HepG2 (cell line): ENCODE measurements around the gene ZNF341. TPM values are rescaled to one million over a fixed set of nuclear protein-coding genes. Genes with fewer than 3 reads are reported as not detected.
A peak's percentile ranks its signal among the peaks of the same experiment; 100 is the strongest.

Experiments
- ARNTL ChIP-seq: sonication (generic); formaldehyde crosslinking; IDR thresholded peaks from 2 replicates; pipeline ENCODE4 v1.4.0; 2020; ENCODE audit warnings: mild to moderate bottlenecking, missing genetic modification reagents
- ATF7 ChIP-seq, 2 experiments: fragments of 450-650 bp in 1 of 2; sonication (generic) in 1 of 2; formaldehyde crosslinking in 1 of 2; IDR thresholded peaks; 2 replicates each; pipeline versions ENCODE4 v1.4.0 to v1.6.1; 2016 to 2020; ENCODE audit warnings: antibody characterized with exemption in 1 of 2, mild to moderate bottlenecking in 1 of 2, missing genetic modification reagents in 1 of 2
- DPF2 ChIP-seq: sonication (generic); formaldehyde crosslinking; IDR thresholded peaks from 2 replicates; pipeline ENCODE4 v1.4.0; 2020; ENCODE audit warnings: mild to moderate bottlenecking, low read depth, missing genetic modification reagents, borderline replicate concordance
- HINFP ChIP-seq: sonication (generic); formaldehyde crosslinking; IDR thresholded peaks from 2 replicates; pipeline ENCODE4 v1.4.0; 2020; ENCODE audit warnings: low read depth, mild to moderate bottlenecking, missing genetic modification reagents
- MAFG ChIP-seq: sonication (generic); formaldehyde crosslinking; IDR thresholded peaks from 2 replicates; pipeline ENCODE4 v1.5.1; 2020; ENCODE audit warnings: mild to moderate bottlenecking, missing genetic modification reagents
- NFIB ChIP-seq: sonication (generic); formaldehyde crosslinking; IDR thresholded peaks from 2 replicates; pipeline ENCODE4 v1.9.0; 2021; ENCODE audit warnings: missing genetic modification reagents, mild to moderate bottlenecking, borderline replicate concordance
- NR0B2 ChIP-seq: sonication (generic); formaldehyde crosslinking; IDR thresholded peaks from 2 replicates; pipeline ENCODE4 v1.4.0; 2020; ENCODE audit warnings: mild to moderate bottlenecking, missing genetic modification reagents
- POLR2G ChIP-seq: fragments of 200-400 bp; formaldehyde crosslinking; IDR thresholded peaks from 2 replicates; pipeline ENCODE4 v1.6.1; 2018; ENCODE audit warnings: mild to moderate bottlenecking, low read depth, low read length, moderate library complexity
- SETDB1 ChIP-seq: sonication (generic); formaldehyde crosslinking; IDR thresholded peaks from 2 replicates; pipeline ENCODE4 v1.5.1; 2020; ENCODE audit warnings: missing genetic modification reagents, mild to moderate bottlenecking, borderline replicate concordance
- SNAPC5 ChIP-seq: sonication (generic); formaldehyde crosslinking; IDR thresholded peaks from 2 replicates; pipeline ENCODE4 v1.8.1; 2023; ENCODE audit warnings: mild to moderate bottlenecking, missing genetic modification reagents, borderline replicate concordance
- TEAD2 ChIP-seq: sonication (generic); formaldehyde crosslinking; IDR thresholded peaks from 2 replicates; pipeline ENCODE4 v1.9.0; 2021; ENCODE audit warnings: missing genetic modification reagents
- ZBTB43 ChIP-seq: sonication (generic); formaldehyde crosslinking; conservative IDR thresholded peaks from 2 replicates; pipeline ENCODE4 v1.4.0; 2020; ENCODE audit warnings: missing genetic modification reagents
- ZNF124 ChIP-seq: sonication (generic); formaldehyde crosslinking; IDR thresholded peaks from 2 replicates; pipeline ENCODE4 v1.4.0; 2020; ENCODE audit warnings: missing genetic modification reagents
- ZNF230 ChIP-seq: sonication (generic); formaldehyde crosslinking; IDR thresholded peaks from 2 replicates; pipeline ENCODE4 v1.4.0; 2020; ENCODE audit warnings: mild to moderate bottlenecking, missing genetic modification reagents
- ZNF251 ChIP-seq: sonication (generic); formaldehyde crosslinking; IDR thresholded peaks from 2 replicates; pipeline ENCODE4 v1.9.0; 2021; ENCODE audit warnings: mild to moderate bottlenecking, missing genetic modification reagents
- ZNF343 ChIP-seq: sonication (generic); formaldehyde crosslinking; IDR thresholded peaks from 2 replicates; pipeline ENCODE4 v1.4.0; 2020; ENCODE audit warnings: mild to moderate bottlenecking, missing genetic modification reagents
- ZNF558 ChIP-seq: sonication (generic); formaldehyde crosslinking; IDR thresholded peaks from 2 replicates; pipeline ENCODE4 v1.9.0; 2022; ENCODE audit warnings: mild to moderate bottlenecking, missing genetic modification reagents, borderline replicate concordance
- ZNF687 ChIP-seq: sonication (generic); formaldehyde crosslinking; IDR thresholded peaks from 2 replicates; pipeline ENCODE4 v1.5.1; 2020; ENCODE audit warnings: mild to moderate bottlenecking, missing genetic modification reagents, moderate library complexity
- ZNF713 ChIP-seq: sonication (generic); formaldehyde crosslinking; IDR thresholded peaks from 2 replicates; pipeline ENCODE4 v1.4.0; 2020; ENCODE audit warnings: mild to moderate bottlenecking, missing genetic modification reagents
- ZNF879 ChIP-seq: sonication (generic); formaldehyde crosslinking; IDR thresholded peaks from 2 replicates; pipeline ENCODE4 v1.8.1; 2023; ENCODE audit warnings: missing genetic modification reagents
- ZNF891 ChIP-seq: sonication (generic); formaldehyde crosslinking; IDR thresholded peaks from 2 replicates; pipeline ENCODE4 v1.5.0; 2020; ENCODE audit warnings: mild to moderate bottlenecking, missing genetic modification reagents
- ZSCAN21 ChIP-seq: sonication (generic); formaldehyde crosslinking; IDR thresholded peaks from 2 replicates; pipeline ENCODE4 v1.8.0; 2022; ENCODE audit warnings: mild to moderate bottlenecking, missing genetic modification reagents, moderate library complexity, borderline replicate concordance
- ZZZ3 ChIP-seq: sonication (generic); formaldehyde crosslinking; IDR thresholded peaks from 2 replicates; pipeline ENCODE4 v1.4.0; 2020; ENCODE audit warnings: missing genetic modification reagents, mild to moderate bottlenecking, borderline replicate concordance
- polyA plus RNA-seq, 8 experiments: library from polyadenylated mRNA; depleted of rRNA in 3 of 8; stranded (reverse) in 7 of 8; unstranded in 1 of 8; fragments of >200 nt; fragmentation: Illumina TruSeq in 4 of 8; extraction: Trizol in 4 of 8; gene quantifications; 2 replicates each; pipeline versions ENCODE4 v1.2.1 to v1.2.3, GENCODE V29; 2011 to 2016; ENCODE audit warnings: low read depth in 4 of 8, missing spikeins in 1 of 8, mixed read lengths in 1 of 8; ENCODE audit not compliant: insufficient read depth in 1 of 8
- total RNA-seq, 5 experiments: library from RNA; depleted of rRNA; stranded (reverse); fragments of >200 nt; fragmentation: Illumina TruSeq; extraction: Trizol; gene quantifications; 2 replicates each; pipeline ENCODE4 v1.2.3, GENCODE V29; 2016; ENCODE audit warnings: low read depth in 1 of 5

The ZNF341 gene
- total and polyA plus RNA-seq, 2 of the 13 experiments (the other 11 are each of a cell fraction or from before 2014, with no cell fraction given) = 1.1 to 2.2 TPM

GRCh38 chr20:33713865-33714367 lies 17.9 kb upstream of the ZNF341 start (continued):
- TF ChIP-seq HINFP (CRISPR knock-in tag) = no peak
- TF ChIP-seq ZNF343 = no peak
- 0 out of 2 replicates have a peak, but pooled peaks have one; percentile 38 for TF ChIP-seq ZZZ3 (CRISPR knock-in tag)
- TF ChIP-seq POLR2G = no peak
- no peak for TF ChIP-seq ZNF251 (CRISPR knock-in tag)
- no peak for TF ChIP-seq ZNF558
- no peak for TF ChIP-seq ZNF124 (CRISPR knock-in tag)
- 0 out of 2 replicates have a peak, but pooled peaks have one; percentile 34 for TF ChIP-seq MAFG (CRISPR knock-in tag)
- no peak for TF ChIP-seq ZBTB43
- TF ChIP-seq ATF7 (IDR thresholded peaks at IDR 0.05) = no peak
- TF ChIP-seq ATF7 (CRISPR knock-in tag; IDR thresholded peaks at IDR 0.05) = 0 out of 2 replicates have a peak, but pooled peaks have one; percentile 51
- TF ChIP-seq ZNF713 = no peak
- TF ChIP-seq NFIB = no peak
- peak; percentile 32; the same call in 1 of the 2 replicates for TF ChIP-seq ZNF687
- no peak for TF ChIP-seq DPF2
- 0 out of 2 replicates have a peak, but pooled peaks have one; percentile 27 for TF ChIP-seq ARNTL (CRISPR knock-in tag)
- TF ChIP-seq TEAD2 (CRISPR knock-in tag) = no peak
- no peak for TF ChIP-seq SNAPC5
- TF ChIP-seq ZSCAN21 (CRISPR knock-in tag) = no peak
- peak; percentile 26; the same call in 1 of the 2 replicates for TF ChIP-seq ZNF891 (CRISPR knock-in tag)
- TF ChIP-seq ZNF879 (CRISPR knock-in tag) = no peak
- TF ChIP-seq NR0B2 (CRISPR knock-in tag) = no peak
- no peak for TF ChIP-seq SETDB1 (CRISPR knock-in tag)
- no peak for TF ChIP-seq ZNF230
